GM12878 (cell line): ENCODE data around the gene CIDEC.
"Not testable (repeated sequence)": the region's sequence is repeated elsewhere in the genome, so short reads cannot be mapped to it uniquely, and the experiment has no call there.

Experiments used
- CEBPB ChIP-seq, 2 experiments: fragments of 150-350 bp in 1 of 2; IDR thresholded peaks; 2 replicates each; pipeline ENCODE4 v1.6.1; 2012 to 2014; ENCODE audit warnings: low read depth in 2 of 2, low read length in 2 of 2, borderline replicate concordance in 1 of 2, inconsistent platforms in 1 of 2
- CREB1 ChIP-seq: IDR thresholded peaks from 2 replicates; pipeline ENCODE4 v1.6.1; 2012; ENCODE audit warnings: low read depth, mild to moderate bottlenecking, inconsistent platforms
- EZH2 ChIP-seq: IDR thresholded peaks from 2 replicates; pipeline ENCODE4 v1.6.1; 2012; ENCODE audit warnings: low read depth, mild to moderate bottlenecking, control low read depth, inconsistent platforms, low read length, borderline replicate concordance; ENCODE audit not compliant: control insufficient read depth
- JUND ChIP-seq: IDR thresholded peaks from 2 replicates; pipeline ENCODE4 v1.6.1; 2012; ENCODE audit warnings: low read depth, mild to moderate bottlenecking, low read length, improper control_type of control experiment, moderate library complexity
- POLR2AphosphoS5 ChIP-seq: IDR thresholded peaks from 2 replicates; pipeline ENCODE4 v1.6.1; 2011; ENCODE audit warnings: mild to moderate bottlenecking, low read length, inconsistent platforms
- RAD51 ChIP-seq: fragments of 450-650 bp; IDR thresholded peaks from 2 replicates; pipeline ENCODE4 v1.6.1; 2016; ENCODE audit warnings: moderate library complexity, mild to moderate bottlenecking, inconsistent platforms
- SMC3 ChIP-seq: IDR thresholded peaks from 2 replicates; pipeline ENCODE4 v1.6.1; 2011; ENCODE audit warnings: low read length, improper control_type of control experiment, borderline replicate concordance
- SUZ12 ChIP-seq: fragments of 200-600 bp; sonication (generic); IDR thresholded peaks from one replicate; pipeline ENCODE4 v1.6.1; 2018; ENCODE audit warnings: antibody characterized with exemption, mild to moderate bottlenecking; ENCODE audit not compliant: unreplicated experiment
- TAF1 ChIP-seq: IDR thresholded peaks from 2 replicates; pipeline ENCODE4 v1.6.1; 2011; ENCODE audit warnings: mild to moderate bottlenecking, low read depth, low read length, borderline replicate concordance
- TCF7 ChIP-seq: IDR thresholded peaks from 2 replicates; pipeline ENCODE4 v1.6.1; 2014; ENCODE audit warnings: antibody characterized with exemption, borderline replicate concordance
- TF ChIP-seq, protein P1 (sequence below), 3 experiments: IDR thresholded peaks in 2 of 3; conservative IDR thresholded peaks in 1 of 3; 2 replicates each; pipeline ENCODE4 v1.5.1; 2011; ENCODE audit warnings: low read depth in 3 of 3, low read length in 3 of 3, mild to moderate bottlenecking in 3 of 3, control low read depth in 2 of 3, moderate library complexity in 2 of 3, inconsistent platforms in 1 of 3, mixed read lengths in 1 of 3; ENCODE audit not compliant: control insufficient read depth in 2 of 3, insufficient read depth in 1 of 3; ENCODE audit errors: extremely low read depth in 1 of 3

DNA sequence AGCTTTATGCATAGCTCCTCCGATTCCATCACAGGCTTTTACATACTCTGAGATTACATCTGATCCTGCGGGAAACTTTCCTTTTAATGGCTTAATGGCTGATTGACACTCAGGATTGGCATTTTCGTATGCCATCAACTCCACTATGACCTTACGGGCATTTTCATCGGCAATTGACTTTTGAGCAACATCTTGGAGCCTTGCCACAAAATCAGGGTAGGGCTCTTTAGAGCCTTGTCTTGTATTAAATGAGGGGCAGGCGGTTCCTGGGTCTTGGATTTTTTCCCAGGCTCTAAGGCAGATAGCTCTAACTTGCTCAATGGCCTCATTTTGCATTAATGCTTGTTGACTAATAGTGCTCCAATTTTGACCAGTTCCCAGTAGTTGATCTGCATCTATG is 28.1 kb downstream of the CIDEC start:
- TF ChIP-seq, protein P1, sequence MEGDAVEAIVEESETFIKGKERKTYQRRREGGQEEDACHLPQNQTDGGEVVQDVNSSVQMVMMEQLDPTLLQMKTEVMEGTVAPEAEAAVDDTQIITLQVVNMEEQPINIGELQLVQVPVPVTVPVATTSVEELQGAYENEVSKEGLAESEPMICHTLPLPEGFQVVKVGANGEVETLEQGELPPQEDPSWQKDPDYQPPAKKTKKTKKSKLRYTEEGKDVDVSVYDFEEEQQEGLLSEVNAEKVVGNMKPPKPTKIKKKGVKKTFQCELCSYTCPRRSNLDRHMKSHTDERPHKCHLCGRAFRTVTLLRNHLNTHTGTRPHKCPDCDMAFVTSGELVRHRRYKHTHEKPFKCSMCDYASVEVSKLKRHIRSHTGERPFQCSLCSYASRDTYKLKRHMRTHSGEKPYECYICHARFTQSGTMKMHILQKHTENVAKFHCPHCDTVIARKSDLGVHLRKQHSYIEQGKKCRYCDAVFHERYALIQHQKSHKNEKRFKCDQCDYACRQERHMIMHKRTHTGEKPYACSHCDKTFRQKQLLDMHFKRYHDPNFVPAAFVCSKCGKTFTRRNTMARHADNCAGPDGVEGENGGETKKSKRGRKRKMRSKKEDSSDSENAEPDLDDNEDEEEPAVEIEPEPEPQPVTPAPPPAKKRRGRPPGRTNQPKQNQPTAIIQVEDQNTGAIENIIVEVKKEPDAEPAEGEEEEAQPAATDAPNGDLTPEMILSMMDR (IDR thresholded peaks at IDR 0.05 in 2 of 3, conservative IDR thresholded peaks at IDR 0.05 in 1 of 3; ENCODE audit: control insufficient read depth in 2 of 3, extremely low read depth in 1 of 3, insufficient read depth in 1 of 3, low read depth in 3 of 3, low read length in 3 of 3), result not testable (repeated sequence)
- not testable (repeated sequence) for TF ChIP-seq TAF1; POLR2AphosphoS5; CEBPB (IDR thresholded peaks at IDR 0.05; ENCODE audit: borderline replicate concordance in 1 of 2, low read depth in 2 of 2, low read length in 2 of 2); RAD51; CREB1; SUZ12; JUND; SMC3; TCF7; EZH2
